T follicular helper cell (primary cell): ENCODE results near the gene TLE5.
"Not testable (repeated sequence)": the region's sequence is repeated elsewhere in the genome, so short reads cannot be mapped to it uniquely, and the experiment has no call there.

Source experiments
- DNase-seq: peaks from one replicate; pipeline ENCODE4 v3.0.0-alpha.2; 2020; ENCODE audit warnings: low read depth

TLE5 gene

DNA sequence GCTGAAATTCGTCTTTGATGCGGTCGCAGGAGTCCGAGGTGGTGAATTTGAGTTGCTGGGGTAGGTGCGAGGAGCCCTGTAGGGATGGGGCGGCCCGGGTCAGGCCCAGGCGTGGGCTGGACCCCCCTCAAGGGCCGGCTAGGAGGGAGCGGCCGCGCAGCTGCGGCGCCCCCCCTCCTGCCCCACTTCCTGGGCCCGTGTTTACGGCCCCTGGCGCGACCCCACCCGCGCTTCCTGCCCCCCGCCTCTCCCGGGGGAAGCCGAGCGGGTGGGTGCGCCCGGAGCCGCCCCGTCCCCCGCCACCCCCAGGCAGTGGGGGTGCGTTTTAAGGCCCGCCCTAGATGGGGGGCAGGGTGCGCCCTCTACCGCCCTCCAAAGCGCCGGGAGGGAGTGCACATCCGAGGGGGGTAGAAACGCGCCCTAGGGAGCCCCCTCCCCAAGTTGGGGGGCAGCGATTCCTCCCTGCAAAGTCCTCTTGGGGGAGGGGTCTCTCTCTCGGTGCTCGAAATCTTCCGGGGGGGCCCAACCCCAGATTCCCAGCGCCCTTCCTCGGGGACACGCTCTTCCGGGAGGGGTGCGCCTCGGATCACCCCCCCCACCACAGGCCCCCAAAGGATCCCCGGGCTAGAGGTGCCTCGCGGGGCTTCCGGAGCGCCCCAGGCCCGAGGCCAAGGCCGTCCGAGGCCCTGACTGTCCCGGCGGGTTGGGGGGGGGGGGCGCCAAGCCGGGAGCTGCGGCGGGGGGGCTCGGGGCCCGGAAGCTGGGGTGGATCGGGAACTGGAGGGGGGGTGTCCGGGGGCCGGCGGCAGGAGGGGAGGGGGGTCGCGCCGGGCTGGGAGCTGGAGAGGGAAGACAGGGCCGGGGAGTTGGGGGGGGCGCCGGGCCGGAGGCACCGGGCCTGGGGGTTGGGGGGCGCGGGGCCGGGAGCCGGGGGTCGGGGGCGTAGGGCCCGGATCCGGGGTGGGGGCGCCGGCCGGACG lies 823 bp downstream of the TLE5 start:
- DNase-seq: peak; percentile 60

DNA sequence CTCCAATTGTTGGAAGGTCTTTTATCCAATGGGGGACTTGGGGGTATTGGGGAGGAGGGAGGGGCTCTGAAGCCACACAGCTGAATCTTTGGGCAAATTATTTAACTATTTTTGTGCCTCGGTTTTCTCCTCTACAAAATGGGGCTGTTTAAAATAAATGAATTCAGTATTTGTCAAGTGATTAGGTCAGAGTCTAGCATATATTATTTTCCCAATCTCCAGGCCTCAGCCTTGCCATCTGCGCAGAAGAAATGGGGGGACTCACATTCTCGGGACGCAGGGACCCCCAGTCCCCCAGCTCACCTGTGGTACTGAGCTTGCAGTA lies 1.5 kb downstream of the TLE5 start:
- no peak for DNase-seq

DNA sequence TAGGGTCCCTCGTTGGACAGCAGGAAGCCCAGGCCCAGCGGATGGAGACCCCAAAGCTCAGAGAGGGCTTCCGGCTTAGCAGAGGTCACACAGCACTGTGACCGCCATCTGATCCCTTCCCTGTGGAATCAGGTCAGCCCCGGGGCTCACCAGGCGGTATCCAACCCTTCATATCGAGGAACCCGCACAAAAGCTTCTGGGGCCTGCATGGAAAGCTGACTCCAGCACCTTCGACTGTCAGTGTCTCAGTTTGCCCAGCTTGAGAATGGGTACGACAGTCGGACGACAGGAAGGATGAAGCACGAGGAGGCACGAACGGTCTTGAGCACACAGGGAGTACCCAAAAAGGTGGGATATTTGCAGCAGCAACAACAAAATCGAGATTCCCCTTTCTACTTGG lies 2.6 kb downstream of the TLE5 start:
- no peak for DNase-seq

DNA sequence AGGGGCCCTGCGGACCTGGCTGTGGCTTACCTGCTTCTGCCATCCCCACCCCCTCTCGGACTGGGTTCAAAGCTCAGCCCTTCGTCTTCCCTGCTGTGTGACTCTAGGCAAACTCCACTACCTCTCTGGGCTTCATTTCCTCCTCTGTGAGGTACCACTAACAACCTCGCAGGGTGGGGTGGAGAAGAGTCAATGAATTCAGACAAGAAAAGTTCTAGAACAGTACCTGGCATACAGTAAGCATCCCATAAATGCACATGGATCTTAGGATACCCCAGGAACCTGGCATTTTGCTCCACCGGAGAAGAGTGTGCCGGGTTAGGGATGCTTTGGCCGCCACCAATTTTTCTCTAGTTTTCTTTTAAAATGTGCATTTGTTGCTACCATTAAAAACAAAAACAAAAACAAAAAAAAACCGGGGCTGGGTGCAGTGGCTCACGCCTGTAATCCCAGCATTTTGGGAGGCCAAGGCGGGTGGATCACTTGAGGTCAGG lies 3.4 kb downstream of the TLE5 start:
- DNase-seq: no peak

DNA sequence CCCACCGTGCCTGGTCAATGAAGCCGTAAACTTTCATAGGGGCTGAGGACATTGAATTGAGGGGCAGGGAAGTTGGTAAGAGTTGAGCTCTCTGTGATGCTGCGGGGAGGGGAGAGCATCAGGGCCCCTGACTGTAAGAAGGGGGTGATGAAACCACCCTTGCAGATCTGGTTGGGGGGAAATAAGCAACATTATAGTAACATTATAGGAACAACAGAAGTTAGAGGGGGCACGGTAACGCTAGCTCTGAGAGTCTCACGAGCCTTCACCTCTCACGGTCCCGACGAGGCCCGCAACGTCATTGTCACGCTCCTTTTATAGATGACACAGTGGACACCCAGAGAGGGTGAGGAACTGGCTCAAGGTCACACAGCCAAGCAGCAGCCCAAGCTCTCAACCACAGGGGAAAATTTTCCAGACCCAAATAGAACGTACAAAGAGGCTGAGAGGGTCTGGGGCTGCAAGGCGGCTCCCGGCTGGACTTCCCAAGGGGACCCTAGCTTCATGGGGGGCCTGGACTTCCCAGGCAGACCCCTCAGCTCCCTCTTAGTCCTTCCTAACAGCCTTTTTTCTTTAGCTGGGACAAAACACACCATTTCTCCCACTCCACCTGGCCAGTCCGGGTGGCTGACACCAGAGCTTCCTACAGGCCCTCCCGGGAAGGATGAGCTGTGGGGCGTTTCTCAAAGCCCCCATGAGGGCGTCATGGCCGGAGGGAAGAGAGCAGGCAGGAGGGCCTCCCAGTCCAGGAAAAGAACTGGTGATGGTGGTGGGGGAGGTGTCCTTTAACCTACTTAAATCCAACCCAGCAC lies 4.1 kb downstream of the TLE5 start:
- no peak for DNase-seq

DNA sequence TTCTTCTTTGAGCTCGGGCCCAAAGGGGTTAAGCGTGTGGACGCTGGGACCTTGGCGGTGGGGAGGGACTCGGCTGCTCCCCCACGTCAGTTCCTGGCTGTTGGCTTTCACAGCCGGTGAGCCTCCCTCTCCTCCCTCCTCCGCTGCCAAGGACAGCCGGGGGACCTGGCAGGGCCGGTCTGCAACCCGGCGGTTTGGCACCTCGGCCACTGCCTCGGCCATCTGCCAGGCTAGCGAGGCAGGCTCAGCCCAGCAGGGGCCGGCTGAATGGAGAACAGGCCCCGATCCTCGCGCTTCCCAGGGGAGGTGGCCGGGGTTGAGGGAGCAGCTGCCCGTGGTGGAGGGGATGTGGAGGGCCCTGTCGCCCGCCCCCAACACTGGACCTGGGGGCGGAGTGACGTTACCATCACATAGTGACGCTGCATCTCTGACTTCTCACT lies 5.0 kb downstream of the TLE5 start:
- DNase-seq: no peak

DNA sequence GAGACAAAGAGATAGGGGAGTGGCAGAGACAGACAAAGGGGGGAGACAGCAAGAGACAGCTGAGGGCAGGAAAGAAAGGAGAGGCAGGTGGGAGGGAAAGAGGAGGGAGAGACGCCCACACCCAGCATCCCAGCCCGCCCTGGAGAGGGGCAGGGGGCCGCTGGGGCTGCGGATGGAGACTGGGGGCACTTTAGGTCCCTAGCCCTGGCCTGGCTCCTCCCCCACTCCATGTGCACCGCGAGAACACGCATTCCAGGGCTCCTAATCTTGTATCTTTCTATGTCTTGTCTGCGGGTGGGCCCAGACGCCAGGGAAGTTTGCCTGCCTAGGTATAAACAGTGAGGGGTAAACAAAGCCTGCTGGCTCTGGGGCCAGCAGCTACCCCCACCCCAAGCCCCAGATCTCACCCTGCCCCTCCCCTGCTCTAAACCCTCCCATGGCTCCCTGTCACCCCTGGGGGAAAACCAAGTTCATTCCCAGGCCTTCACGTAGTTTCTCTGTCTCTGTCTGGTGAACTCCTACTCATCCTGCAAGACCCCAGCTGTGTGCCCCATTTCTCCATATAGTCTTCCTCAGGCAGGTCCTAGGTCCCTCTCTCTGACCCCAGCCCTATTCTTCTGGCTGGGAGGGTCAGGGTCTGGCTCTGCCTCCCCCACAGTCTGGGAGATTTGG lies 5.7 kb downstream of the TLE5 start:
- DNase-seq: no peak

DNA sequence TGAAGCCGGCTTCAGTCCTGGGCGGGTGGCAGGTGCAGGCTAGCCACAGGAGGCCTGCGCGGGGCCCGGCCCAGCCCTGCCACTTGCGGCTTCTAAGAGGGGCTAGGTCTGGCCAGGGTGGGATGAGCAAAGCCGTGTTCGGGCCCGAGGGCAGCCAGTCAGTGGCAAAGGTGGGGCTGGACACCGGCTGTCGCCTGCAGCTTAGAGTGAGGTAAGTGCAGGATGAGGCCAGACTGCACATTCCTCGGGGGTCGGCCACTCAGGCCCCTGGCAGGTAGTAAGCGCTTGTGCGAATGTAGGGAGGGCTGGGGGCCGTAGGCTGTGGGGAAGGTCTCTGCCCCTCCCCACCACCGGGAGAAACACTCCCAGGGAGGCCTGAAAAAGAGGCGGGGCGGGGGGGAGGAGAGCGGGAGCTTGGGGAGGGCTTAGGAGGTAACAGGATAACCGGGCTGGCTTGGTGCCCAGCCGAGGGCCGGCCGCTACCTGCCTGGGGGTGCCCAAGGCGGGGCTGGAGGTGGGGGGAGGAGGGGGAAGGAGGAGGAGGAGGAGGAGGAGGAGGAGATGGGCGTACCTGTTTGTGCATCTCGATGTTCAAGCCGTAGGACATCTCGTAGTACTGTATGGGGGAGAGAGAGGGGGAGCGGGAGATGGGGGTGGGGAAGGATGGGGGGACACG lies 6.4 kb downstream of the TLE5 start:
- DNase-seq: no peak

DNA sequence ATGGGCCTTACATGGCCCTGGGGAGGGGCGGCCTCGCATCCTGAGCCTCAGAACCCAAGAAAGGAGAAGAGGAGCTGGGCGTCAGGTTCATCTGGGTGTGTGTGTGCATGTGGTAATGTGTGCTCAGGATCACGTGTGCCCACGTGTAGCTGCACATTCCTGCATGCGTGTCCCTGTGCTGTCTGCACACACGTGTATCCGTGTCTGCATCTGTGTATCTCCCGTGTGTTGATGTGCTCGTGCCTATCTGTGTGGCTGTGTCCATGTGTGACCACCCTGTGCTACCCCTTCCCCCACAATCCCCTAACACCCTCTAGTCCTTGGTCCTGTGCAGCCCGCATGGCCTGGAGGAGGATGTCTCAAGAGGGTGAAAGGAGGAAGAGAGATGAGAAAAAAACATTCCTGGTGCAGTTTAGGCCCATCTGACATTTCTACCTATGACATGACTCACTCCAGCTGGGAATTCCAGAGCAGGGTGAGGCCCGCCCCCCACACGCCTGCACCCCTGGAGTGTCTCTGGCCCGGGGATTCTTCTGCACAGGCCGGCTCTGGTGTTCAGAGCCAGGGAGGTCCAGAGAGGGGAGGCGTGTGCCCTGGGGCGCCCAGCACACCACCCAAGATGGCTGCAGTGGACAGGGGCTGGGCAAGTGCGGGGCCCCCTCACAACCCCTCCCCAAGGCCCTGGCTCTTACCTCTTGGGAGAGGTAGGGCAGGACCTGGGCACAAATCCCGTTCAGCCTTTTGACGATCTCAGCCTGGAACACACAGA lies 7.1 kb downstream of the TLE5 start:
- DNase-seq: no peak

DNA sequence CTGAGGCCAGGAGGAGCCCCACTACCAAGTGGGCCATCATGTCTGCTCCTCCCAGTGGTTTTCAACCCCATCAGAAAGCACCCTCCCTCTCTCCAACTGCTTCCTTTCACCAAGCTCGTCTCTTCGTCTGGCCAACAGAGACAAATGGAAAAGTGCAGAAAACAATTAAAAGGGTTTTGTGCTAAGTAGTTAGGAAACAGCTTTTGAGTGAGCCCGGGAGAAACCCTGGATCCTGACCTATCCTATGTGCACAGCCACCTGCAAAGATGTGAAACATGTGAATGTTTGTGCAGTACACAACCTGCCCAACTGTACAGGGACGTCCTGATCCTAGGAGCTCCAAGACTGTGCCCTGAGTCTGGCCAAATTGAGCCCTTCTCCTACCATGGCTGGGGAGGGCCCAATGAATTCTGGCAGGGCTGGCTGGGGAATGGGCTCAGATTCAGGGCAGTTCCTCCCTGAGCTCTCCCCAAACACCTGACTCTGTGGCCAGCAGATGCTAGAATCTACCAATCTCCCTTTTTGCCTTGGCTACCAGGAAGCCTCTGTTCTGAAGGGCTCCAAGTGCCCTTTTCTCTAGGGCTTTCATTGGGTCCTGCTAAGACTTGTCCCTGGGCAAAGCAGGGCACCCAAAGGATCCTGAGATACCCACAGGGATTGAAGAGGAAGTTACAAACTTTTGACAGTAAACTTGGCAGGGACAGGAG lies 7.9 kb downstream of the TLE5 start:
- DNase-seq: no peak

DNA sequence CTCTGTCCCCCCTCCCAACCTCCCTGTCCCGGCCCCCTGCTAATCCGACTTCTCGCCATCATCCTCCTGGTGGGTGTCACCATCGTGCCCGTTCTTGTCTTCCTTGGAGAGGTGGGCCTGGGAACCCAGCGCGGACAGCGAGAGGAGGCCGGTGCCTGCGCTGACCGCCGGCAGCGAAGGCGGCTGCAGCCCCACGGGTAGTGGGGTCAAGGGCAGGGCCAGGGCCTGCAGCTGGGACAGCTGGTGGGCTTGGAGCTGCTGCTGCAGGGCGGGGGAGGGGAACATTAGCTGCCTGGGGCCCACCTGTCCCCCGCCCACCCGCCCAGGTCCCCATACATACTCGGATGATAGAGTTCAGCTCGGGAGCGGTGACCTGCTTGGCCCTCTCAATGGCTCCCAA lies 8.5 kb downstream of the TLE5 start:
- no peak for DNase-seq

DNA sequence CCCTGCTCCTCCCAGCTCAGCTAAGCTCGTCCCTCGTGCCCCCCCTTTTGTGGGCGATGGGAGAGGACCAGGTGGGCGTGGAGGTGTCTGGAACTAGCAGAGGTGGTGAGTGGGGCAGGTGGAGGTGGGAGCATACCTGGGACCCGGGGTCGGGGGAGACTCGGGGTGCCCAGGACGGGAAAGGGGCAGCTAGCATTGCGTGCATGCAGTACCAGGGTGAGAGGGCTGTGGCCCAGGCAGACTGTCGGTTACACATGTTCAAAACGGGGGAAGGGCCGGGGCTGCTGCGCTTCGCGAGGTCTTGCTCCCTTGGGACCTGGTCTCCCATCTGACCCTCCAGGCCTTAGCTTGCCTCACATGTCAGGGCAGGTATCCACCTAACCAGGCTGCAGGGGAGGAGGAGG lies 9.1 kb downstream of the TLE5 start:
- no peak for DNase-seq

DNA sequence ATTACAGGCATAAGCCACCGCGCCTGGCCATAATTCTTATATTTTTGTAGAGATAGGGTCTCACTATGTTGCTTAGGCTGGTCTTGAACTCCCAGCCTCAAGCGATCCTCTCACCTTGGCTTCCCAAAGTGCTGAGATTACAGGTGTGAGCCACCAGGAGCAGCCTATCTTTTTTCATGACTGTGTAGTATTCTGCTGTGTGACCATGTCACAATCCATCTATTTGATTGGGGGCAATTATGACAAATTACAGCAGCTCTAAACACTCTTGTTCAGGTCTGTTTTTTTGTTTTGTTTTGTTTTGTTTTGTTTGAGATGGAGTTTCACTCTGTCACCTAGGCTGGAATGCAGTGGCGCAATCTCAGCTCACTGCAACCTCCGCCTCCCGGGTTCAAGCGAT lies 12.3 kb downstream of the TLE5 start:
- DNase-seq: not testable (repeated sequence)

DNA sequence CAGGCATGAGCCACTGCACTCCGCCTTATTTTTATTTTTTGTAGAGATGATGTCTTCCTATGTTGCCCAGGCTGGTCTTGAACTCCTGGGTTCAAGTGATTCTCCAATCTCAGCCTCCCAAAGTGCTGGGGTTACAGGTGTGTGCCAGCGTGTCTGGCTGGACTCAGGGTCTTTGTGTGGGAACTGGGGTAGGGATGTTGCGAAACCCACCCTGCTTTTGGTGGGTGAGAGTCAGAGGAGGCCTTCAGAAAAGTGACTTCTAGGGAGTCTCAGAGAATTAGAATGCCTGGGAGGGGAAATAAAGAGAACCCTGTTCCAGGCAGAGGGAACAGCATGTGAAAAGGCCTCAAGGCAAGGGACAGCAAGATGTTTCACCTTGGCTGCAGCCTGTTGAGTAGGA lies 13.2 kb downstream of the TLE5 start:
- no peak for DNase-seq

DNA sequence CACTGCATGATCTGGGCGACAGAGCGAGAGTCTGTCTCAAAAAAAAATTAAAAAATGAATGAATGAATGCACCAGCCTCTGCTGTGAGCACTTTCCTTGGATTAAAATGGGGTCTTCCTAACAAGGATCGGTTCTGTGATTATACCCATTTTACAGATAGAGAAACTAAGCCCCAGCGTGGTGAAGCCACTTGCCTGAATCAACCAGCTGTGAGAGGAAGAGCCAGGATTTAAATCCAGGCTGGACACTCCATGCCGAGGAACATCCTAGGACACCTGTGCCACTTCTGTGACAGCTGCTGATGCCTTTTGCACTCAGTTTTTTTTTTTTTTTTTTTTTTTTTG lies 14.1 kb downstream of the TLE5 start:
- no peak for DNase-seq

DNA sequence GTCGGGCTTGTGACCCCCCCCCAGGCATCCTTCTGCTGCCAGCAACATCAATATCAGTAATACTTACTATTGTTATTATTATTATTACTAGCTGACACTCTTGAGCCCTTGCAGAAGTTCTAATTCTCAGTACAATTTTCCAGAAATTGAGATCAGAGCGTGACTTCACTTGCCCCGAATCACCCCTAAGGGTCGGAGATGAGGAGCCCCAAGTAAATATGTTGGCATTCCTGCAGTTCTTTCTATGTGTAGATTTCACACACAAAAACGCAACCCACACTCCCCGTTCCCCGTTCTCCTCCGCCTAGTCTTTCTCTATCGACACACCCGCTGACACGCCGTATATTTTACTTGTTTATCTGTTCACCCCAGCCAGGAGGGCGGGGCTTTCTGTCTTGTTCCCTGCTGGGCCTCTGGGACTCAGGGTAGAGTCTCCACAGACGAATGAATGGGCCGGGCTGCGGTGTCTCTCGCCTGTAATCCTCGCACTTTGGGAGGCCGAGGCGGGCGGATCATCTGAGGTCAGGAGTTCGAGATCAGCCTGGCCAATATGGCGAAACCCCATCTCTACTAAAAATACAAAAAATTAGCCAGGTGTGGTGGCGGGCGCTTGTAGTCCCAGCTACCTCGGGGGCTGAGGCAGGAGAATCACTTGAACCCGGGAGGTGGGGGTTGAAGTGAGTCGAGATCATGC lies 14.7 kb downstream of the TLE5 start:
- DNase-seq: peak; percentile 67

DNA sequence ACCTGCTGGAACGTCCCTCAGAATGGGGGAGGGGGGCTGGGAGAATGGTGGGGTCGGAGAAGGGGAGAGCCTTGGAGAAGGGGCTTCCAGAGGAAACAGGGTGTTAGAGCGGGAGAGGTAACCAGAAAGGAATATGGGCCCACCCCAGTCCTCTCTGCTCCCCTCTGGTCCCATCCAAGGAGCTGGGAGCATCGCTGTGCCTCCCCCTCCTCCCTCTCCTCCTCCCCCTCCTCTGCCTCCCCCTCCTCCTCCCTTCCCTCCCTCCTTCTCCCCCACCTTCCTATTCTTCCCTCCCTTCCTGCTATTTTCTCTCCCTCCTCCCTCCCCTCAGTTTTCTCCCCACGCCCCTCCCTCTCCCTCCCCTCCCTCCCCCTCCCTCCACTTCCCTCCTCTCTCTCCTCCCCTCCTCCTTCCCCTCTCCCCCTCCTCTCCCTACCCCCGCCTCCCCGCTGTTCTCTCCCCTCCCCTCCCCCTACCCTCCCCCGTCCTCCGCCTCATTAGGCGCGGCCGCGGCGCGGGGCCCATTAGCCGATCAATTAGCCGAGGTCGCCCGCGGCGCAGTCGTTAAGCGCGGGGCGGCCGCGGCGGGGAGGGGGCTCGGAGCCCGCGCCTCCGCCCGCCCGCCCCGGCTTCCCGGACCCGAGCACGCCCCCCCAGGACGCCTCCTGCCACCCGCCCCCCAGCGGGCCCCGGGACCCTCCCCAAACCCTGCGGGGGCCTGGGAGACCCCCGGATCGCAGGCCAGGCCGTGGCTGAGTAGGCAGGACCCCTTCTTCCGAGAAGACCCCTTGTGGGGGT lies 15.4 kb downstream of the TLE5 start:
- DNase-seq: no peak

DNA sequence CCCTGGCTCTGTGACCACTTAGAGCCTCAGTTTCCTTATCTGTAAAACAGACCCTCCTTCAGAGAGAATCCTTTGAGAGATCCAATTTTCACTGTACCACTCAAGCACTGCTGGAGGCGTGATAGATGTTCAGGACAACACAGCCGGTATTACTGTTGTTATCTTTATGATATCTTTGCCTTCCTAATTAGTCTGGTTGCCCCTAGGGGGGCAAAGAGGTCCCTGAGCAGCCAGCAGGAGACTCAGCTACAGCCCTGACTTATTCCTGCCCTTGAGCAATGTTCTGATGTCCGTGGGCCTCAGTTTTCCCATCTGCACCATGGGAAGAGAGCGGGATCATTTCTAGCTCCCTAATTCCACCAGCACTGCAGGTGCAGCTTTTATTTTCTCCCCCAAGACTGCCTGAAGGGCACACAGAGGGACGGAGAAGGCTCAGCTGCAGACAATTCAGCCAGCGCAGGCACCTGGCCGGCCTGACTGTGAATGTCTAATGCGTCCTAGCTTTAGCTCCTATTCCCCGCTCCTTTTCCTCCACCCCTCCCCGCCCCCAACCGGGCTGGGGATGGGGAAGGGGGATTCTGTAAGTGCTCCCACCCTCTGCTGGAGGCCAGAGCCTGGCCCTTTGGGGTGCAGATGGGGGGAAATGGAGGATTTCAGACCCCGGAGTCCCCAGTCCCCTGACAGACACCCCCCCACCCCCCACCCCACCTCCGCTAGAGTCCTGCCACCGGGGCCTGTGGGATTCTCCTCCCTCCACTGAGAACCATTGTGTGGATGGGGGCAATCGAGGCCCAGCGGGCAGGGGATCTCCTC lies 16.2 kb downstream of the TLE5 start:
- no peak for DNase-seq
